ENCODE measurements around the gene OSBPL10. TPM values are rescaled to one million over a fixed set of nuclear protein-coding genes. Genes with fewer than 3 reads are reported as not detected.

Gene OSBPL10
- total and polyA plus RNA-seq, 2 of the 4 experiments (the other 2 are of a cell fraction), result 9.5 to 10.1 TPM

- no CpG with 5 or more reads among the region's 2 CpGs for WGBS, 2 experiments (ENCODE audit: extremely low coverage in 2 of 2, insufficient read length in 1 of 2)
Measured at GRCh38 chr3:31919528-31919927, 61.5 kb downstream of the OSBPL10 start.

More at GRCh38 chr3:31919528-31919927, 61.5 kb downstream of the OSBPL10 start:
- H3K4me2 ChIP-seq (ENCODE audit: low read depth, low read length), result no peak overlapping the region
- CTCF ChIA-PET, result no interaction called here
- H2BK20ac ChIP-seq (ENCODE audit: low read depth, low read length), result no peak overlapping the region
- no peak overlapping the region for H2BK5ac ChIP-seq (ENCODE audit: low read depth, low read length, poor library complexity, severe bottlenecking)
- H3K9me3 ChIP-seq (ENCODE audit: control insufficient read depth, insufficient read depth, low read length), result no peaks in the 10 kb centered on the region; the same call in 1 of the 2 replicates
- no peak for TF ChIP-seq FOS (IDR thresholded peaks at IDR 0.05; ENCODE audit: low read depth, low read length)
- no peak for TF ChIP-seq MXI1 (IDR thresholded peaks at IDR 0.05; ENCODE audit: borderline replicate concordance, low read depth, low read length)
- no peak for TF ChIP-seq POLR2A (IDR thresholded peaks at IDR 0.05; ENCODE audit: low read depth, low read length)
- no peak for TF ChIP-seq CTCF (conservative IDR thresholded peaks at IDR 0.05; ENCODE audit: low read depth, low read length)
- TF ChIP-seq MAFK (IDR thresholded peaks at IDR 0.05; ENCODE audit: low read depth, low read length), result no peak
- no peak for TF ChIP-seq RAD21 (IDR thresholded peaks at IDR 0.05; ENCODE audit: low read length)
- TF ChIP-seq, protein P1, sequence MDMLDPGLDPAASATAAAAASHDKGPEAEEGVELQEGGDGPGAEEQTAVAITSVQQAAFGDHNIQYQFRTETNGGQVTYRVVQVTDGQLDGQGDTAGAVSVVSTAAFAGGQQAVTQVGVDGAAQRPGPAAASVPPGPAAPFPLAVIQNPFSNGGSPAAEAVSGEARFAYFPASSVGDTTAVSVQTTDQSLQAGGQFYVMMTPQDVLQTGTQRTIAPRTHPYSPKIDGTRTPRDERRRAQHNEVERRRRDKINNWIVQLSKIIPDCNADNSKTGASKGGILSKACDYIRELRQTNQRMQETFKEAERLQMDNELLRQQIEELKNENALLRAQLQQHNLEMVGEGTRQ (IDR thresholded peaks at IDR 0.05; ENCODE audit: low read depth, low read length), result no peak
- TF ChIP-seq BHLHE40 (IDR thresholded peaks at IDR 0.05; ENCODE audit: low read depth, low read length), result no peak
- TF ChIP-seq SMC3 (IDR thresholded peaks at IDR 0.05; ENCODE audit: low read depth, low read length), result no peak
- no peak for TF ChIP-seq MAZ (IDR thresholded peaks at IDR 0.05; ENCODE audit: borderline replicate concordance, low read depth, low read length)
- no peak for TF ChIP-seq NFE2L2 (IDR thresholded peaks at IDR 0.05; ENCODE audit: low read depth, low read length)
- no peak for TF ChIP-seq RCOR1 (IDR thresholded peaks at IDR 0.05; ENCODE audit: insufficient replicate concordance, low read length)
- TF ChIP-seq CEBPB (IDR thresholded peaks at IDR 0.05; ENCODE audit: low read depth, low read length), result no peak
- no peak for TF ChIP-seq CHD1 (IDR thresholded peaks at IDR 0.05; ENCODE audit: low read depth, low read length)
- TF ChIP-seq ELK1 (IDR thresholded peaks at IDR 0.05; ENCODE audit: borderline replicate concordance, low read depth, low read length), result no peak
- no peak for TF ChIP-seq RFX5 (IDR thresholded peaks at IDR 0.05; ENCODE audit: low read depth, low read length)
- no peak overlapping the region for H3K9ac ChIP-seq (ENCODE audit: low read depth, low read length)
- DNase-seq, result no peak
- H3K14ac ChIP-seq (replicated peaks; ENCODE audit: low read depth, low read length), result no peak overlapping the region
- H3K27me3 ChIP-seq (ENCODE audit: control insufficient read depth, insufficient read depth, low read length), result no peaks in the 10 kb centered on the region
- H2AK9ac ChIP-seq (replicated peaks; ENCODE audit: low read depth, low read length, poor library complexity), result no peak overlapping the region
- no peak overlapping the region for H2BK15ac ChIP-seq (ENCODE audit: low read depth, low read length)
- no peak overlapping the region for H4K8ac ChIP-seq (ENCODE audit: low read depth in 2 of 2, low read length in 2 of 2)
- no peak overlapping the region for H3K27ac ChIP-seq (ENCODE audit: insufficient read depth, low read length)
- H3K56ac ChIP-seq (ENCODE audit: extremely low read depth, insufficient read depth, low read length), result no peak overlapping the region
- H3K23ac ChIP-seq (ENCODE audit: low read depth, low read length), result no peak overlapping the region
- H3K4ac ChIP-seq (ENCODE audit: low read depth, low read length), result no peak overlapping the region
- H3K4me3 ChIP-seq (ENCODE audit: insufficient read depth, low read depth, low read length), result no peak overlapping the region
- H3K9me1 ChIP-seq (ENCODE audit: insufficient read depth, low read length), result no peaks in the 10 kb centered on the region
- no peaks in the 10 kb centered on the region for H3K36me3 ChIP-seq (ENCODE audit: control insufficient read depth, insufficient read depth, low read length)
- H4K91ac ChIP-seq (ENCODE audit: insufficient read depth, low read depth, low read length), result no peak overlapping the region
- POLR2A ChIA-PET (ENCODE audit: unreplicated experiment), result no interaction called here
- BruUV-seq (replicated peaks), result no TSS peak
- H2BK120ac ChIP-seq (ENCODE audit: low read depth, low read length), result no peak overlapping the region
- no peak overlapping the region for H2AK5ac ChIP-seq (ENCODE audit: low read depth, low read length)
- no peak overlapping the region for H4K5ac ChIP-seq (ENCODE audit: low read depth, low read length)
- no peaks in the 10 kb centered on the region for H4K20me1 ChIP-seq (ENCODE audit: insufficient read depth, low read length)
- H3K79me1 ChIP-seq (ENCODE audit: low read depth in 1 of 2, low read length in 2 of 2), result 0 out of 4 replicates have a peak, but pooled peaks cover 0 to 6% of the 10 kb centered on the region in 2 experiments
- H2AFZ ChIP-seq (replicated peaks; ENCODE audit: low read length, poor library complexity), result no peak overlapping the region
- intact Hi-C loops (cut with micrococcal nuclease), result no loop called here
- no peaks in the 10 kb centered on the region for H3K4me1 ChIP-seq (ENCODE audit: control insufficient read depth, insufficient read depth, low read length)
- in situ Hi-C loops (cut with MboI; ENCODE audit: low sequenced_read_pairs), result no loop called here
- dilution Hi-C loops (cut with HindIII; ENCODE audit: low sequenced_read_pairs, unreplicated experiment), result no loop called here
- no peak for ATAC-seq (ENCODE audit: low read depth)
- H3K18ac ChIP-seq (ENCODE audit: low read depth, low read length), result no peak overlapping the region
